Glomerular endothelial cell (primary cell): ENCODE results near the gene ZNF536. TPM values are rescaled to one million over a fixed set of nuclear protein-coding genes. Genes with fewer than 3 reads are reported as not detected.
"Not testable (repeated sequence)": the region's sequence is repeated elsewhere in the genome, so short reads cannot be mapped to it uniquely, and the experiment has no call there.

ENCODE experiments used
- DNase-seq: peaks from one replicate; pipeline ENCODE4 v3.0.0-alpha.2; 2011; ENCODE audit warnings: low read depth, low spot score; ENCODE audit errors: extremely low read depth
- total RNA-seq: library from RNA; depleted of rRNA; stranded (reverse); fragments of >200 nt; gene quantifications from 2 replicates; pipeline ENCODE4 v1.2.3, GENCODE V29; 2015

The ZNF536 gene
- total RNA-seq, 1 donor from 2014 or later, result not detected

DNA sequence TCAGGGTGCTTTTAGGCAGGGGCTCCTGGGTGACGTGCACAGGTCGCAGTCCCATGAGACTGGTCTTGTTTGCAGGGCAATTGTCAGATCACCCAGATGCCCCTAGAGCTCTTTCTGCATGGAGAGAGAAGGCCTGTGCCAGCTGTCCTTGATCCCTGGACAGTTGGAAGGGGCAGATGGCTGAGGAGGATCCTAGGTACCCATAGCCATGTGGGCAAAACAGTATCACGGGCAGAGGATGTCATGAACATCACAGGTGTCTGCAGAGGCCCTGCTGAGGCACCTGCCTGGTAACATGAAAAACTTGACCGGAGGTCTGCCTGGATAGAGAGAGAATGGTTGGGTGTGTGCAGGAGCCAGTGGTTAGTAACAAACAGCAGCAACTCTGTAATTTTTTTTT lies 99.3 kb downstream of the ZNF536 start:
- DNase-seq, result no peak

DNA sequence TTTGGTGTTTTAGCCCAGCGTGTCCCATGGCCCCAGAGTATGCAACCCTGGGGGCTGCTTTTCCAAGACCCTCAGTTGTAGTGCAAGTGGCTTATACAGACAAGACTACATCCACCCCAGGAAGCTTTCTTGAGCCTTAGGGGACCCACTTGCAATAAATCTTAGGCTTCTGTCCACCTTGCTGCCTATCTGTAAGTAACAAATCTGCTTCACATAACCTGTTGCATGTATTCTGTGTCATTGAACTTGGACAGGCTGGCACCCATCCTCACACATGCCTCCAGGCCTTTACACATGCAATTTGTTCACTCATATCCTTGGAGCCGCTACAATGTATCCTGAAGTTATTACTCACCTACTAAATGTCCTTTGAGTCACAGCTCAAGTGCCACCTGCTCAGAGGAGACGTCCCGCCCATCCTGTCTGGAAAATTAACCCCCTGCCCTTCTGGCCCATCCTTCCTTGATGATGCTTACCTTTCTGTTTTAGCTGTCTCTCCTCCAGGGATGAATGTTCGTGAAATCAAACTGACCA lies 101.2 kb downstream of the ZNF536 start:
- DNase-seq, result no peak

DNA sequence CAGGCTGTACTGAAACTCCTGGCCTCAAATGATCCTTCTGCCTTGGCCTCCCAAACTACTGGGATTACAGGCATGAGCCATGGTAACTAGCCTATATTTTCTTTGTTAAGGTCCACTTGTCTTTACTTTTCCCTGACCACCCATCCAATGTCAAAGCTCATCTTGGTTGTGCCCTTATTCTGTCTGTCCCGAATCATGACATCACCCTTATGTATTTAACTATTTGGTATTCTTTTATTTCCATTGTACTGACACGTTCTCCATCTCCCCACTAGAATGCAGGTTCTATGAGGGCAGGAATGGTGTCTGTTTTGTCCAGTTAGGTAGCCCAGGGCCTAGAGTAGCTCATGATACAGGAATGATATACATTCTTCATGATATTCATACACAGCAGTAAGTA lies 104.8 kb downstream of the ZNF536 start:
- DNase-seq, result no peak

DNA sequence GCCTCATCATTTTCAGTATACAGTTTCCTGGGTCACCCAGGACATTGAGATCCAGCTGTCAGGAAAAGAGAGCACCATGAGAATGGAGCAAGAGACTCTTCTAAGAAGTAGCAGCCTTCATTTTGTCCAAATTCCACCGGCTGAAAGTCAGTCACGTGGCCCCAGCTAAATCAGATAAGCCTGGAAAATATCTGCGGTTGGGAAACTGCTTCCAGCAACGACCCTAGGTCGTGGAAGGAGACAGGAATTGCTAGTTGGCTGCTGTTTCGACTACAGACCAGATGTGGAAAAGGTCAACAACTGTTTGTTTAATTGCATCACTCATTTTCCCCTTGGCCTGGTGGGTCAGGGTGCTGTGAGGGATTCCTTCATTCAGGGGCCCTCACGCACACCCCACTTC lies 107.0 kb downstream of the ZNF536 start:
- no peak for DNase-seq

DNA sequence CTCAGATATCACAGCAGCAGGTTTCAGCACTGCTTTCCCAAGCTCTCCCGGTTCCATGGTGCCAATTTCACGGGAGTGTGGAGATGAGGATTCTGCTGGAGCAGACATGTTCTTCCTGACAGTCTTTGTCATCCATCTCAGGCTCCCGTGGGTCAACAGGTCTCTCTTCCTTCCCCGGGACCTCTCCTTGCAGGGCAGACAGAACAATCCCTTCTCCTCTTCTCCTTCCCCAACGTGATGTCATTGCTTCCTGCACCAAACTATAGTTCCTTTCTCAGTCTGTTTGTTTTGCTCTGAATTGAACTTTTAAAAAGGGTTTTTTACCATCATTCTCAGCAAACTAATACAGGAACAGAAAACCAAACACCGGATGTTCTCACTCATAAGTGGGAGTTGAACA lies 107.9 kb downstream of the ZNF536 start:
- DNase-seq, result no peak

DNA sequence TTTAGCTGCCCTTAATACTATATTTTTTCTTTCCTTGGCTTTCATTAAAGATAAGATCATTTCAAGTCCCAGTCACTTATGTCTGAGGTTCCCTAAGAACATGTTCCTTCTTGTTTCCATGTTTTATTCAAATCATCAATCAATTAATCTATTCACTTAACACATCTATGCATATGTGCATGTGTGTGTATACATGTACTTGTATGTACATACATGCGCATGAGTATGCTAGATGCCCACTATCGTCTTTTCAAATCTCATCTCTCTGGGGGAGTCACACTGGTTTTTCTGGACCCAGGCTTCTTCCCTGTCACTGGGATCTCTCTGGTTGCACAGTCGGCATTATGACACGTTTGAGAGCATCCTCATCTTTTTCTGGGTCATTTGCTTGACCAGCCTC lies 108.9 kb downstream of the ZNF536 start:
- no peak for DNase-seq

DNA sequence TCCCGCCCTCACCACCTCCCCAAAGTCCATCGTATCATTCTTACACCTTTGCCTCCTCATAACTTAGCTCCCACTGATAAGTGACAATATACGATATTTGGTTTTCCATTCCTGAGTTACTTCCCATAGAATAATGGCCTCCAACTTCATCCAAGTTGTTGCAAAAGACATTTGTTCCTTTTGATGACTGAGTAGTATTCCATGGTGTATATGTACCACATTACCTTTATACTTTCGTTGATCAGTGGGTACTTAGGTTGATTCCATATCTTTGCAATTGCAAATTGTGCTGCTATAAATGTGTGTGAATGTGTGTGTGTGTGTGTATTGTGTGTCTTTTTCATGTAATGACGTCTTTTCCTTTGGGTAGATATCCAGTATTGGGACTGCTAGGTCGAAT lies 109.6 kb downstream of the ZNF536 start:
- DNase-seq, result no peak

DNA sequence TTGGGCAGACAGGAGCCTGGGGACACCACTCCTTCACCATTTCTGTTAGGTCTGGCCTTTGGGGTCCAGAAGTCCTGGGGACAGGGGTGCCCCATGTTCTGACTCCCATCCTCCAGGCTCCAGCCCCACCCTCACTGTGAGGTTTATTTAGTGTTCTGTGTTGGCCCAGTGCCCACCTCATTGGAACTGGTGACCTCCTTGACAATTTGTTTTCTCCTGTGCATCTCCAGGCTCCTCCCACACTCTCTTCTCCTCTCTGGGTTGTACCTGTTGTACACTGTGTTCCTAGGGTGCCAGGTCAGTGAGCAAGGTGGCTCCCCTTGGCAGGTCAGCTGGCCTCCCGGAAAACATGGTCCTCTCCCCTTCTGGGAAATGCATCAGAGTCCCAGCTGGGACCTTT lies 110.8 kb downstream of the ZNF536 start:
- no peak for DNase-seq

DNA sequence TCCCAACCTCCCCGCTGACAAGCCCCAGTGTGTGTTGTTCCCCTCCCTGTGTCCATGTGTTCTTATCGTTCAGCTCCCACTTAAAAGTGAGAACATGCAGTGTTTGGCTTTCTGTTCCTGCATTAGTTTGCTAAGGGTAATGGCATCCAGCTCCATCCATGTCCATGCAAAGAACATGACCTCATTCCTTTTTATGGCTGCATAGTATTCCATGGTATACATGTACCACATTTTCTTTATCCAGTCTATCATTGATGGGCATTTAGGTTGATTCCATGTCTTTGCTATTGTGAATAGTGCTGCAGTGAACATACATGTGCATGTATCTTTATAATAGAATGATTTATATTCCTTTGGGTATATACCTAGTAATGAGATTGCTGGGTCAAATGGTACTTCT lies 114.1 kb downstream of the ZNF536 start:
- DNase-seq, result not testable (repeated sequence)

DNA sequence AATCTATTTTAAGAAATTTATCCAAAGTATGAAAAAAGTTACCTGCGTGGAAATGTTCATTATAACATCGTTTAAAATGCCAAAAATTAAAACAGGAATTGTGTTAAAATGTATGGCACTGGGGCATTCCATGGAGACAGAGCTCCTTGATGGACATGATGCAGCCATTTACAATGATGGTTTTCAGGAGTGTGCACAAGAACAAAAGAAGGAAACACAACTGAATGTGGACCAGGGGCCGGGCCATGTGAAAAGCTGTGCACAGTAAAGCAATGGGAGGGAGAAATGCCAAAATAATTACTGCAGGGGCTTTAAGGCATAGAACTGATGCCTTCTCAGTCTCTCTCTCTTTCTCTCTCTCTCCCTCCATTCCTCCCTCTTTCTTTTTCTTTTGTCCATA lies 115.0 kb downstream of the ZNF536 start:
- DNase-seq, result no peak

DNA sequence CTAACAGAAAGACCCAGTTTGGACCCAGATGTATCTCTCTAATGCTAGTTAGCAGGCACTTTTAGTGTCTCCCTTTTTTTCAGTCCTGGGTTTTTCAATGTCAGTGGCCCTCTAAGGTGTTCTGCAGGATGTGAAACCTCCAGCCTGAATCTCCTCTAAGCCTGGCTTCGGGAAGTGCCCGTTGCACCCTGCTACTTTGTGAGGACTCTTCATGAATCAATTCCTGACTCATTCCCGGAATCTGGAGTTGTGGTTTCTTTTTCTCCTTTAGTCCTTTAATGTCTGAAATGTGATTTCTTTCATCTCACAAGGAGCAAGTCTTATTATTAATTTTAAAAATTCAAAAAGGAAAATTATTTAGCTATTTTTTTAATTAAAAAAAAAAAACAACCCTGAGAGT lies 116.0 kb downstream of the ZNF536 start:
- DNase-seq, result no peak

DNA sequence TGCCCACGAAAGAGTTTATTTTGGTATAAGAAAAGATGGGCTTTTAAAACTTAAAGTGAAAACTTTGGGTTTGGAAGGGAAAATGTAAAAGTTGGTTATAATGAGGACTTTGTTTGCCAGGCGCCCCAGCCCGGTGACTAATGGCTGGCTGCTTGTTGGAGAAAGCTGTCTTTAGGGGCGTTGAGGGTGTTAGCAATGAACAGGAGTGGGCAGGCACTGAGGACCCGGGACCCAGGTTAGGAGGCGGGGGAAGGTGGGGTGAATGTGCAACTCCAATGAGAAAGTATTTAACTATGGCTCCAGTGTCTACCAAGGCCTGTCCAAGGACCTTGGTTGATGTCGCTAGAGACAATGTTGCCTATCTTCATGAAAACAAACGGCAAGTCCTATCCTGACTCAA lies 118.6 kb downstream of the ZNF536 start:
- no peak for DNase-seq

DNA sequence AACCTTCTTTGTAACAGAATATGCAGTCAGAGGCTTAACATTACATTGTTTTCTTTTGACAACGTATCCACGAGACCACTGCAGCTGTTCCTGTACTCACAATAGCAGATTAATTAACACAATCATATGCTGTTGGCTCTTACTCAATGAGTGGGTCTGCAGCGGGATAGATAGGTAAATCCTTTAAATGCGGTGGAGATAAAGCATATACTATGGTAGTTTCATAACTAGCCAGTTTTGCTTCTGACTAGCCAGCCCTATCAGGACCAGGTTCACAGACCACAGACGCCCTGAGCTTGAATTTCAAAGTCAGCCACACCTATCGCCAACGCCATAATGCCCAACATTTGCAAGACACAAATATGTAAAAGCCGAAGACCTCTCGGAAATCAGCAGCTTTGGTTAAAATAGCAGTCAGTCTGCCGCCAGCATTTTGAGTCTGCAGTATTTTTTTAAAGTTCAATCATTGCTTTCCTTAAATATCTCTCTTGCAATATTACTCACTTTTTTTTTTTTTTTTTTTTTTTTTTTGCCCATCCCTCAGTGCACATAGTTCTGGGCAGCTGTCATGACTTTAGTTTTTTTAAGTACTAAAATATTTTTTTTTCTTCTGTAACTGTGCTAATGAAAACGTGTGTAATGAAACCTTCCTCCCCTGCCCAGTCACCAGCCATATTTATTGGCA lies 120.5 kb downstream of the ZNF536 start:
- no peak for DNase-seq

DNA sequence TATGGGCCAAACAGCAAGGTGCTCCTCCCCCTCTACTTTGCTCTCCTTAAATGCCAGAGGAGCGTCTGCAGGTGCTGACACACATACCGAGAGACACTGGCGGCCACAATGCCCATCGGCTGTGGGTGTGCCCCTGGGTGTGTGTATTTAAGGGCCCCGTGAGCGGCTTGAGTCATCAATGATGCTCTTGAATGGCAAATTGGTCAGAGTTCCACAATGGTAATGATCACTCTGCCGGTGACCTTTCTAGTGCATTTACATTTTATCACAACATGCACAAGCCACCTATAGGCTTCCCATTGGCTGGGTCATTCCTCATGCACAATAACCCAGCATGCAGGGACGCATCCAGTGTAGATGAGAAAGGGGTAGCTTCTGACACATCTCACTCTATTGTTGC lies 124.8 kb downstream of the ZNF536 start:
- DNase-seq, result no peak

DNA sequence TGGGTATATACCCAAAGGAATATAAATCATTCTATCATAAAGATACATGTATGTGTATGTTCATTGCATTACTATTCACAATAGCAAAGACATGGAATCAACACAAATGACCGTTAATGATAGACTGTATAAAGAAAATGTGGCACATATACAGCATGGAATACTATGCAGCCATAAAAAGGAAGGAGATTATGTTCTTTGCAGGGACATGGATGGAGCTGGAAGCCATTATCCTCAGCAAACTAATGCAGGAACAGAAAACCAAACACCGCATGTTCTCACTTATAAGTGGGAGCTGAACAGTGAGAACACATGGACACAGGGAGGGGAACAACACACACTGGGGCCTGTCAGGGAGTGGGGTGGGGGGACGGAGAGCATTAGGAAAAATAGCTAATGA lies 125.9 kb downstream of the ZNF536 start:
- DNase-seq, result not testable (repeated sequence)

DNA sequence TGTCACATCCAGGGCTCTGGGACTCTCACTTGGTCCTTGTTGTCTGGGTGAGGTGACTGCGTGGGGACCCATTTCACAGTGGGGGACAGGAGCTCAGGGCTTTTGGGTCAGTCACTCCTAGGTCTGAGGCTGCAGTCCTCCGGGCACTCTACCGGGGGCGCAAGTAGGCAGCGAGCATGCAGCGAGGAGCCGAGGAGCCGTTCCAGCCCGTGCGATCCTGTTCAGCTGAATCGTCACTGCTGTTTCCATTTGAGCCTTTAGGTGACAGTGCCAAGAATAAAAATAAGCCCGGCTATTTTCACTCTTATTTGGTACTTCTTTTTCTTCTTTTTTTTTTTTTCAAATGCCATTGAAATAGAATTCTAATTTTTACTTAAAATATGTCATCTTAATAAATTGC lies 126.5 kb downstream of the ZNF536 start:
- no peak for DNase-seq

DNA sequence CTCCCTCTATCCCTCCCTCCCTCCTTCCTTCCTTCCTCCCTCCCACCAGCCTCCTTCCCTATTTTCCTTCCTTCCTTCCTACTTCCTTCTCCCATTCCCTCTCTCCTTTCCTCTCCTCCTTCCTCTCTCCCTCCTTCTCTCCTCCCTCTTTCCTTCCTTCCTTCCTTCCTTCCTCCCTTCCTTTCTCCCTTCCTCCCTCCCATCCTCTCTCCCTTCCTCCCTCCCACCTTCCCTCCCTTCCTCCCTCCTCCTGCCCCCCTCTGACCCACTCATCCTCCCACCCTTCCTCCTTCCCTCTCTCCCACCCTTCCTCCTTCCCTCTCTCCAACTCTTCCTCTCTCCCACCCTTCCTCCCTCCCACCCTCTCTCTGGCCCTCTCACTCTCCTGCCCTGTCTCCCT lies 132.1 kb downstream of the ZNF536 start:
- no peak for DNase-seq

DNA sequence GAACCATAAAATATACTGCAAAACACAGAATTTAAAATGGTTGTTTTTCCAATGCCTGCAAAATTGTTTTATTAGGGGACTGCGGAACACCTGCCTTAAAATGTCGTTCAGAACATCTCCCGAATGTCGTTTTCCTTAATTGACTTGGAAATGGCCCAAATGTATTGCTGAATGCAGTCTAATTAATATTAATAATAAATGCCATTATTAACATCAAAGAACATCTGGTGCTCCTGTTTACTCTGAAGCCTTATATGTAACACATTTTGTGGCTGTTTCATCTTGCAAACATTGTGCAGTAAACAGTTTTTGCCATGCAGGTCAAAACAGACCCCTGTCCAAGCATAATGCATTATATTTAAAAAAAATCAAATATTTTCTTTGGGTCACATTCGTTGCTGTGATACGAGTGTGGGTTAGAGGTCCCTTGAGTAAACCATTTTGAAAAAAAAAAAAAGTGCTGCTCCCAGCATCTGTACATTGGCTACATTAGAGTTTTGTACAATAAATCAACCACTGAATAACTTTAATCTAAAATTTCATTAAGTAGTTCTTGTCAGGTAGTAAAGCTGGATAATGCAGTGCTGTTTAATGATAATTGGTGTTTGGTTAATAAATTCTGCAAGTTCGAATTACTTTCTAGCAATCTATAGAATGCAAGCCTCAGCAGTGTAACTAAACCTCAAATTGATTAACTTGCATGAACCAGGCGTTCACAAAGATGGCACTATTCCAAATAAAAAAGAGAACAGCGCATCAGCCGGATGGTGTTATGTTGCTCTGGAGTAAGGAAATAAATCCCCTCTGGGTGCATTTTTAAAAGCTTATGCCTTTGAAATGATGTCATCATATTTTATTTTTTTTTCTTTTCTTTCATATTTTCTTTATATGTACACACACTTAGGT lies 140.2 kb downstream of the ZNF536 start:
- DNase-seq, result no peak

DNA sequence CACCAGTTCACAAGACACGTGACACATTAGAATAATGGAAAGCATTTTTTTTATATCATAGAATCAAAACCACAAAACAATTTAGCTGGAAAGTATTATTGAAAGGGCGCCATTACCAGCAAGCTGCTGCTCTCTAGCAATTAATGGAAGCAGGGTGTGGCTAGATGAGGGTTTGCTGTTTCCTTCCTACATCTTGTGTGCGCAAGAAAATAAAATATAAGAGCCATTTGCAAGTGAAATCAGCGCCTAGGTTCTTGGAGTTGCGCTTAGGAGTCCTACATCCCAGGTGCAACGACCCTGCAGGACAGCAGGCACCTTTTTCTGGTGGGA lies 140.9 kb downstream of the ZNF536 start:
- no peak for DNase-seq

DNA sequence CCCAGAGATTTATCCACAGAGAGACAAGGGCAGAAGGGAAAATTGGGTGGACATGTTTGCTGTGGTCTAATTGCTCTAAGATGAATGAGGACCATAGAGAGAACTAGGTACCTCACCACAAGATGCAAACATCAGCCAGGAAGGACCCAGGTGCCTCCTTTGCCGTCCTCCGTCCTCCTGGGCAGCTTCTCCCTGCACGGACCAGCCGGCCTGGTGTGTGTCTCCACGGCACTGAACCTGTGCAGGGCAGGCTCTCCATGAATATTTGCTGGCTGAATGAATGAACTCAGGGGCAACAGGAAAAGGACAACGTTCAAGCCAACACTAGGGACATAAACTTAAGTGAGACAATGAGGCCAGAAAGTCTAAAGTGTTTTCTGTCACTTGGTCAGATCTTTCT lies 143.9 kb downstream of the ZNF536 start:
- no peak for DNase-seq

DNA sequence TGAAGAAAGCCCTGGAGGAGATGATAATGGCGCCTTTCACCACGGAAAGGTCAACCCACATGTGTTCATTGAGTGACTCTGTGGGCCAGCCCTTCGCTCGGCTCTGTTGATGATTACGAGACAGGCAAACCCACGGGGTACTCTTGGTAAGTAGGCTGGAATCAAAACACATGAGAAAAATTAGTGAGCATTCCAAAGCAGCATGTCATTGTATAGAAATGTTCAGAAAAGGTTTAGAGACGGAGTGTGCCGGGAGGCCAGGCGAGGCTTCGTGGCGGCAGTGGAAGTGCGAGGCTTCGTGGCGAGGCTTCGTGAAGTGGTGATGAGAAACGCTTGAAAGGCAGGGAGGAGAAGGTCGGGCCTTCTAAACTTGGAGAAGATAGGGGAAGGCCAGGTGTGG lies 144.3 kb downstream of the ZNF536 start:
- no peak for DNase-seq

DNA sequence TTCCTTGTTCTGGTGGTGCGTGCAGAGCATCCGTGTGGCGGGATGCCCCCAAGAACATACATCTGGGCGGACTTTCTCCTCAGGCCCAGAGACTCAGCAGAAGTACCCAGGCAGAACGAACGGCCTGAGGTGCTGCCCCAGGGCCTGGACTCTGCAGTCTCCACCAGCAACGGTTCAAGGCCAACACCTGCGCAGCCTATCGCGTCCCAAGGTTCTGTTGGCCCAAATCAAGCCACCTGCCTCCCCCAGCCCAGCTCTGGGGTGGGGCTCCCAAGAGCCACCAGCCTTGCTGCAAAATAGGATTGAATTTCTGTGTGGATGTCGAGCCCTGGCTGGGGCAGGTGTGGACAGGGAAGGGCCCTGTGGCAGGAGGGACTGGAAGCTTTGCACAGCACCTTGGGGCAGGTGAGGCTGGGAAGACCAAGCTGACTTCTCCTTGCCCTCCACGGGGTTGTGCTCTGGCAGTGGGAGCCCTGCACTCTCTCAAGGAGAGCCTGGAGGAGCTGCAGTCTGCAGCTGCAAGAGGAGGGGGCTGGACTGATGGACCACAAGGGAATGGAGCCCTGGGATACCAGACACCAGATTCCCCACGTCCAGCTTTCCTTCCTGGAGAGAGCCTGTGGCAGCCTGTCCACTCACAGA lies 146.9 kb downstream of the ZNF536 start:
- no peak for DNase-seq
